Liver (tissue), 9 donors: ENCODE data around the gene SEPHS2. TPM values are rescaled to one million over a fixed set of nuclear protein-coding genes. Genes with fewer than 3 reads are reported as not detected.

Experiments
- DNase-seq: peaks from one replicate; pipeline ENCODE4 v3.0.0-alpha.2; 2017; ENCODE audit warnings: low spot score
- H3K27ac ChIP-seq, 2 donors: one replicate each; pipeline ENCODE4 v1.7.0; 2013; ENCODE audit warnings: inconsistent platforms in 2 of 2, low read length in 2 of 2, control low read depth in 1 of 2, low read depth in 1 of 2, mild to moderate bottlenecking in 1 of 2
- H3K27me3 ChIP-seq, 4 donors: one replicate each; pipeline versions ENCODE4 v1.6.1 to v1.7.0; 2013; ENCODE audit warnings: low read length in 3 of 4, inconsistent platforms in 1 of 4, mild to moderate bottlenecking in 1 of 4, moderate library complexity in 1 of 4; ENCODE audit not compliant: control insufficient read depth in 4 of 4, insufficient read depth in 4 of 4
- H3K36me3 ChIP-seq, 4 donors: one replicate each; pipeline versions ENCODE4 v1.6.1 to v1.7.0; 2013; ENCODE audit warnings: low read length in 3 of 4, mild to moderate bottlenecking in 3 of 4, low read depth in 1 of 4, moderate library complexity in 1 of 4; ENCODE audit not compliant: control insufficient read depth in 4 of 4, insufficient read depth in 3 of 4
- H3K4me1 ChIP-seq, 4 donors: one replicate each; pipeline versions ENCODE4 v1.6.1 to v1.7.0; 2013; ENCODE audit warnings: low read length in 3 of 4, mild to moderate bottlenecking in 3 of 4, moderate library complexity in 1 of 4; ENCODE audit not compliant: control insufficient read depth in 4 of 4, insufficient read depth in 4 of 4
- H3K4me3 ChIP-seq, 3 donors: one replicate each; pipeline versions ENCODE4 v1.6.1 to v1.7.0; 2013; ENCODE audit warnings: low read length in 3 of 3, control low read depth in 1 of 3, low read depth in 1 of 3, mild to moderate bottlenecking in 1 of 3
- H3K9ac ChIP-seq, 2 donors: one replicate each; pipeline ENCODE4 v1.7.0; 2013; ENCODE audit warnings: low read length in 2 of 2, mild to moderate bottlenecking in 2 of 2, moderate library complexity in 2 of 2, control low read depth in 1 of 2, low read depth in 1 of 2
- H3K9me3 ChIP-seq, 4 donors: one replicate each; pipeline versions ENCODE4 v1.6.1 to v1.7.0; 2013; ENCODE audit warnings: low read length in 3 of 4; ENCODE audit not compliant: control insufficient read depth in 4 of 4
- EGR1 ChIP-seq, 2 donors: IDR thresholded peaks; 2 replicates each; pipeline ENCODE4 v1.6.1; 2016 to 2018; ENCODE audit warnings: antibody characterized with exemption in 2 of 2, low read depth in 2 of 2
- FOXA1 ChIP-seq: IDR thresholded peaks from 2 replicates; pipeline ENCODE4 v1.6.1; 2016; ENCODE audit warnings: antibody characterized with exemption
- FOXA2 ChIP-seq: IDR thresholded peaks from 2 replicates; pipeline ENCODE4 v1.6.1; 2016; ENCODE audit warnings: antibody characterized with exemption
- GABPA ChIP-seq, 2 donors: IDR thresholded peaks in 1 of 2; conservative IDR thresholded peaks in 1 of 2; 2 replicates each; pipeline ENCODE4 v1.6.1; 2016; ENCODE audit warnings: antibody characterized with exemption in 2 of 2, mild to moderate bottlenecking in 1 of 2, moderate library complexity in 1 of 2
- HNF4A ChIP-seq, 2 donors: conservative IDR thresholded peaks; 2 replicates each; pipeline ENCODE4 v1.6.1; 2016; ENCODE audit warnings: antibody characterized with exemption in 2 of 2, mild to moderate bottlenecking in 2 of 2
- HNF4G ChIP-seq: IDR thresholded peaks from 2 replicates; pipeline ENCODE4 v1.6.1; 2016; ENCODE audit warnings: antibody characterized with exemption
- JUND ChIP-seq, 2 donors: IDR thresholded peaks; 2 replicates each; pipeline ENCODE4 v1.6.1; 2016; ENCODE audit warnings: antibody characterized with exemption in 2 of 2
- NR2F2 ChIP-seq: IDR thresholded peaks from 2 replicates; pipeline ENCODE4 v1.6.1; 2016; ENCODE audit warnings: antibody characterized with exemption
- RAD21 ChIP-seq, 2 donors: IDR thresholded peaks; 2 replicates each; pipeline ENCODE4 v1.6.1; 2016; ENCODE audit warnings: antibody characterized with exemption in 2 of 2, mild to moderate bottlenecking in 2 of 2
- RXRA ChIP-seq, 2 donors: IDR thresholded peaks; 2 replicates each; pipeline ENCODE4 v1.6.1; 2017 to 2018; ENCODE audit warnings: antibody characterized with exemption in 2 of 2, mild to moderate bottlenecking in 1 of 2
- TAF1 ChIP-seq: conservative IDR thresholded peaks from 2 replicates; pipeline ENCODE4 v1.6.1; 2016; ENCODE audit warnings: antibody characterized with exemption, mild to moderate bottlenecking
- YY1 ChIP-seq: IDR thresholded peaks from 2 replicates; pipeline ENCODE4 v1.6.1; 2016; ENCODE audit warnings: antibody characterized with exemption, mild to moderate bottlenecking
- WGBS: extraction: QIAGEN DNeasy Blood & Tissue Kit; methylation state at CpG from one replicate; pipeline ENCODE4 v1.1.7; 2013; 5-methylcytosine and 5-hydroxymethylcytosine counted together
- polyA plus RNA-seq, 2 donors: library from polyadenylated mRNA; stranded (reverse) in 1 of 2; unstranded in 1 of 2; fragments of 200-250 nt in 1 of 2; fragments of >200 nt in 1 of 2; fragmentation: Nextera tagmentation in 1 of 2; extraction: Ambion mirVana in 1 of 2; gene quantifications; one replicate each; pipeline versions ENCODE4 v1.2.1 to v1.2.3, GENCODE V29; 2013 to 2015
- total RNA-seq, 2 donors: library from RNA; depleted of rRNA; stranded (reverse); fragments of >200 nt; gene quantifications; one replicate each; pipeline ENCODE4 v1.2.3, GENCODE V29; 2014
- TF ChIP-seq, protein P1 (sequence below): fragments of 150-350 bp; IDR thresholded peaks from 2 replicates; pipeline ENCODE4 v1.5.1; 2017; ENCODE audit warnings: improper control_type of control experiment, low read depth, low read length; ENCODE audit not compliant: missing input control
- TF ChIP-seq, protein P2 (sequence below): IDR thresholded peaks from 2 replicates; pipeline ENCODE4 v1.6.1; 2016; ENCODE audit warnings: antibody characterized with exemption
- TF ChIP-seq, protein P3 (sequence below): IDR thresholded peaks from 2 replicates; pipeline ENCODE4 v1.6.1; 2016; ENCODE audit warnings: antibody characterized with exemption, mild to moderate bottlenecking
- TF ChIP-seq, protein P4 (sequence below): IDR thresholded peaks from 2 replicates; pipeline ENCODE4 v1.6.1; 2016; ENCODE audit warnings: antibody characterized with exemption
- donor health status: healthy.
- donor health status: healthy.
- donor health status: healthy.
- donor health status: healthy.
- donor health status: healthy.

Gene SEPHS2
- total and polyA plus RNA-seq, 4 donors, result 50.1 to 241 (median 132) TPM

DNA sequence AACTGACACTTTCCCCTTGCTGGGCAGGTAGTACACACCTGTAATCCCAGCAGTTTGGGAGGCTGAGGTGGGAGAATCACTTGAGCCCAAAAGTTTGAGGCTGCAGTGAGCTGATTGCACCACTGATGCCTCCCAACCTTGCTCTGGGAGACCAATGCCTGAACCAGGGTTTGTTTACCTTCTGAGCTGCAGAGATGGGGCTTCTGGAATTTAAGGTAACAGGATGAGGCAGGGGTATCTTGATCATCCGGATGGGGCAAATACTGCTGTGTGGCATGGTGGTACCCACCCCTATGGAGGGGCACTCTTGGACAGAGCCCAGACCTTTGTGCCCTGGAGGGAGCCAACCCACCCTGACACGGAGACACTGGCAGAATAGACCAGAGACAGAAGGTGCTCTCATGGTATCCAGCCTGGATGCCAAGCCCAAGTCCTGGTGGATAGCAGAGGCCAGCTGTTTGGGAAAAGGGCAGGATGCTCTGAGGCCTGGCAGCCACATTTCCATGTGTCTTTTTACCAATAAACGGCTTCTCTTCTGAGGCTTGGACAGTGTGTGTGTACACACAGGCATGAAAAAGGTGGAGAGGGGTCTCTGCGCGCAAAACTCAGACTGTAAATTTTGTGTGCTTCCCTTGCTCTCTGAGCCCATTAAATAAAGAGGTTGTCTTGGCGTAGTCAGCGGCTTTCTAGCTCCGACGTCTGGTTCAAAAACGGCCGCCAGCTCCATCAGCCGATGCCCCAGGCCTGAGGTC is 46.1 kb downstream of the SEPHS2 start:
- no peaks in the 10 kb centered on the region for H3K27me3 ChIP-seq
- DNase-seq, result no peak
- H3K36me3 ChIP-seq, result peaks cover 0 to 3% (median 1%) of the 10 kb centered on the region in 4 donors
- H3K9me3 ChIP-seq, result no peaks in the 10 kb centered on the region
- H3K27ac ChIP-seq, result peak overlapping the region; percentile 63 to 87
- H3K4me1 ChIP-seq, result peaks cover 6 to 34% (median 23%) of the 10 kb centered on the region in 4 donors
- peak overlapping the region; percentile 61 to 85 (median 76) for H3K4me3 ChIP-seq
- H3K9ac ChIP-seq, result peak overlapping the region in 1 of 2 donors; percentile 39
- 22% methylated on average over 12 of the region's 12 CpGs for WGBS
- TF ChIP-seq, protein P1, sequence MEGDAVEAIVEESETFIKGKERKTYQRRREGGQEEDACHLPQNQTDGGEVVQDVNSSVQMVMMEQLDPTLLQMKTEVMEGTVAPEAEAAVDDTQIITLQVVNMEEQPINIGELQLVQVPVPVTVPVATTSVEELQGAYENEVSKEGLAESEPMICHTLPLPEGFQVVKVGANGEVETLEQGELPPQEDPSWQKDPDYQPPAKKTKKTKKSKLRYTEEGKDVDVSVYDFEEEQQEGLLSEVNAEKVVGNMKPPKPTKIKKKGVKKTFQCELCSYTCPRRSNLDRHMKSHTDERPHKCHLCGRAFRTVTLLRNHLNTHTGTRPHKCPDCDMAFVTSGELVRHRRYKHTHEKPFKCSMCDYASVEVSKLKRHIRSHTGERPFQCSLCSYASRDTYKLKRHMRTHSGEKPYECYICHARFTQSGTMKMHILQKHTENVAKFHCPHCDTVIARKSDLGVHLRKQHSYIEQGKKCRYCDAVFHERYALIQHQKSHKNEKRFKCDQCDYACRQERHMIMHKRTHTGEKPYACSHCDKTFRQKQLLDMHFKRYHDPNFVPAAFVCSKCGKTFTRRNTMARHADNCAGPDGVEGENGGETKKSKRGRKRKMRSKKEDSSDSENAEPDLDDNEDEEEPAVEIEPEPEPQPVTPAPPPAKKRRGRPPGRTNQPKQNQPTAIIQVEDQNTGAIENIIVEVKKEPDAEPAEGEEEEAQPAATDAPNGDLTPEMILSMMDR, result no peak

DNA sequence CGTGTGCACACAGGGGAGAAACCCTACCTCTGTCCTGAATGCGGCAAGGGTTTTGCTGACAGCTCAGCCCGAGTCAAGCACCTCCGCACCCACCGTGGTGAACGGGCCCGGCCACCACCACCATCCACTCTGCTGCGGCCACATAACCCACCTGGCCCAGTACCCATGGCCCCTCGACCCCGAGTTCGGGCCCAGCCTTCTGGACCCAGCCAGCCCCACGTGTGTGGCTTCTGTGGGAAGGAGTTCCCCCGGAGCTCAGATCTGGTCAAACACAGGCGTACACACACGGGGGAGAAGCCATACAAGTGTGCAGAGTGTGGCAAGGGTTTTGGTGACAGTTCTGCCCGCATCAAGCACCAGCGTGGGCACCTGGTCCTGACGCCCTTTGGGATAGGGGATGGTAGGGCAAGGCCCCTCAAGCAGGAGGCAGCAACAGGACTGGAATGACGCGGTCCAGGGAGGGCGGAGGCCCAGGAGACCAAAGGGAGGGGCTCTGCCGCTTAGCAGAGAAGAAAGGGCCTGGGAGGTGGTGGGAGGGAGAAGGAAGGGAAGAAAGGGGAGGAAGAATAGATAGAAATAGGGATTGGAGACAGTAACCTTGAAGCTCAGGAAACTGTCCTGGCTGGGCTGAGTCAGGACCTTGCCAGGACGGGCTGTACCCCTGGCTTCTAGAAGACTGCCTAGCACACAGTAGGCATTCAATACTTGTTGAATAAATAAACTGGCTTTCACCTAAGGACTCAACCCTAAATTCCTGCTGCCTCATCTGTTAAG is 46.8 kb downstream of the SEPHS2 start:
- WGBS, result 86% methylated on average over 23 of the region's 23 CpGs
- no peaks in the 10 kb centered on the region for H3K27me3 ChIP-seq
- H3K4me3 ChIP-seq, result no peak overlapping the region
- DNase-seq, result no peak
- H3K9ac ChIP-seq, result no peak overlapping the region
- no peak overlapping the region for H3K27ac ChIP-seq
- TF ChIP-seq, protein P2, sequence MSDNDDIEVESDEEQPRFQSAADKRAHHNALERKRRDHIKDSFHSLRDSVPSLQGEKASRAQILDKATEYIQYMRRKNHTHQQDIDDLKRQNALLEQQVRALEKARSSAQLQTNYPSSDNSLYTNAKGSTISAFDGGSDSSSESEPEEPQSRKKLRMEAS, result no peak
- TF ChIP-seq HNF4G (no peak), YY1 (no peak), HNF4A (conservative IDR thresholded peaks at IDR 0.05) (no peak), FOXA2 (no peak), TAF1 (no peak), JUND (IDR thresholded peaks at IDR 0.05) (no peak), EGR1 (IDR thresholded peaks at IDR 0.05; ENCODE audit: low read depth in 2 of 2) (no peak), FOXA1 (no peak), RXRA (IDR thresholded peaks at IDR 0.05) (no peak)
- no peaks in the 10 kb centered on the region for H3K9me3 ChIP-seq
- H3K4me1 ChIP-seq, result peaks cover 8 to 37% (median 24%) of the 10 kb centered on the region in 4 donors
- H3K36me3 ChIP-seq, result peaks cover 0 to 3% (median 1%) of the 10 kb centered on the region in 4 donors

DNA sequence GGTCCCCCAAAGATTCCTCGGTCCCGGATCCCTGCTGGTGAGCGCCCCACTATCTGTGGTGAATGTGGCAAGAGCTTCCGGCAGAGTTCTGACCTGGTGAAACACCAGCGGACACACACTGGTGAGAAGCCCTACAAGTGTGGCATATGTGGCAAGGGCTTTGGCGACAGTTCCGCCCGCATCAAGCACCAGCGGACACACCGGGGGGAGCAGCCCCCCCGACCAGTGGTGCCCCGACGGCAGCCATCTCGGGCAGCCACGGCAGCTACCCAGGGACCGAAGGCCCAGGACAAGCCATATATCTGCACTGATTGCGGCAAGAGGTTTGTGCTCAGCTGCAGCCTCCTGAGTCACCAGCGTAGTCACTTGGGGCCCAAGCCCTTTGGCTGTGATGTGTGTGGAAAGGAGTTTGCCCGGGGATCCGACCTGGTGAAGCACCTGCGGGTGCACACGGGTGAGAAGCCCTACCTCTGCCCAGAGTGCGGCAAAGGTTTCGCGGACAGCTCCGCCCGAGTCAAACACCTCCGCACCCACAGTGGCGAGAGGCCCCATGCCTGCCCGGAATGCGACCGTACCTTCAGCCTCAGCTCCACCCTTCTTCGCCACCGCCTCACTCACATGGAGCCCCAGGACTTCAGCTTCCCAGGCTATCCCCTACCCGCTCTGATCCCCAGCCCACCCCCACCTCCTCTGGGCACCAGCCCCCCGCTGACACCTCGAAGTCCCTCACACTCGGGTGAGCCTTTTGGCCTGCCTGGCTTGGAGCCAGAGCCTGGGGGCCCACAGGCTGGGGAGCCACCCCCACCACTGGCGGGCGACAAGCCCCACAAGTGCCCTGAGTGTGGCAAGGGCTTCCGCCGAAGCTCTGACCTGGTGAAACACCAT is 47.7 kb downstream of the SEPHS2 start:
- no peak overlapping the region for H3K4me3 ChIP-seq
- H3K4me1 ChIP-seq, result peaks cover 8 to 37% (median 24%) of the 10 kb centered on the region in 4 donors
- DNase-seq, result no peak
- H3K9ac ChIP-seq, result no peak overlapping the region
- no peak overlapping the region for H3K27ac ChIP-seq
- 94% methylated on average over 42 of the region's 42 CpGs for WGBS
- H3K27me3 ChIP-seq, result no peaks in the 10 kb centered on the region
- H3K9me3 ChIP-seq, result no peaks in the 10 kb centered on the region
- H3K36me3 ChIP-seq, result peaks cover 0 to 3% (median 1%) of the 10 kb centered on the region in 4 donors
- TF ChIP-seq NR2F2 (no peak), RAD21 (IDR thresholded peaks at IDR 0.05) (no peak), EGR1 (IDR thresholded peaks at IDR 0.05; ENCODE audit: low read depth in 2 of 2) (no peak), GABPA (IDR thresholded peaks at IDR 0.05 in 1 of 2, conservative IDR thresholded peaks at IDR 0.05 in 1 of 2) (no peak), HNF4A (conservative IDR thresholded peaks at IDR 0.05) (no peak), RXRA (IDR thresholded peaks at IDR 0.05) (no peak), TAF1 (no peak), HNF4G (no peak)
- TF ChIP-seq, protein P3, sequence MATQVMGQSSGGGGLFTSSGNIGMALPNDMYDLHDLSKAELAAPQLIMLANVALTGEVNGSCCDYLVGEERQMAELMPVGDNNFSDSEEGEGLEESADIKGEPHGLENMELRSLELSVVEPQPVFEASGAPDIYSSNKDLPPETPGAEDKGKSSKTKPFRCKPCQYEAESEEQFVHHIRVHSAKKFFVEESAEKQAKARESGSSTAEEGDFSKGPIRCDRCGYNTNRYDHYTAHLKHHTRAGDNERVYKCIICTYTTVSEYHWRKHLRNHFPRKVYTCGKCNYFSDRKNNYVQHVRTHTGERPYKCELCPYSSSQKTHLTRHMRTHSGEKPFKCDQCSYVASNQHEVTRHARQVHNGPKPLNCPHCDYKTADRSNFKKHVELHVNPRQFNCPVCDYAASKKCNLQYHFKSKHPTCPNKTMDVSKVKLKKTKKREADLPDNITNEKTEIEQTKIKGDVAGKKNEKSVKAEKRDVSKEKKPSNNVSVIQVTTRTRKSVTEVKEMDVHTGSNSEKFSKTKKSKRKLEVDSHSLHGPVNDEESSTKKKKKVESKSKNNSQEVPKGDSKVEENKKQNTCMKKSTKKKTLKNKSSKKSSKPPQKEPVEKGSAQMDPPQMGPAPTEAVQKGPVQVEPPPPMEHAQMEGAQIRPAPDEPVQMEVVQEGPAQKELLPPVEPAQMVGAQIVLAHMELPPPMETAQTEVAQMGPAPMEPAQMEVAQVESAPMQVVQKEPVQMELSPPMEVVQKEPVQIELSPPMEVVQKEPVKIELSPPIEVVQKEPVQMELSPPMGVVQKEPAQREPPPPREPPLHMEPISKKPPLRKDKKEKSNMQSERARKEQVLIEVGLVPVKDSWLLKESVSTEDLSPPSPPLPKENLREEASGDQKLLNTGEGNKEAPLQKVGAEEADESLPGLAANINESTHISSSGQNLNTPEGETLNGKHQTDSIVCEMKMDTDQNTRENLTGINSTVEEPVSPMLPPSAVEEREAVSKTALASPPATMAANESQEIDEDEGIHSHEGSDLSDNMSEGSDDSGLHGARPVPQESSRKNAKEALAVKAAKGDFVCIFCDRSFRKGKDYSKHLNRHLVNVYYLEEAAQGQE, result no peak
- TF ChIP-seq, protein P4, sequence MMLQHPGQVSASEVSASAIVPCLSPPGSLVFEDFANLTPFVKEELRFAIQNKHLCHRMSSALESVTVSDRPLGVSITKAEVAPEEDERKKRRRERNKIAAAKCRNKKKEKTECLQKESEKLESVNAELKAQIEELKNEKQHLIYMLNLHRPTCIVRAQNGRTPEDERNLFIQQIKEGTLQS, result no peak
